ENCODE results near the gene ZBTB38.
A peak's percentile ranks its signal among the peaks of the same experiment; 100 is the strongest.

Gene ZBTB38

DNA sequence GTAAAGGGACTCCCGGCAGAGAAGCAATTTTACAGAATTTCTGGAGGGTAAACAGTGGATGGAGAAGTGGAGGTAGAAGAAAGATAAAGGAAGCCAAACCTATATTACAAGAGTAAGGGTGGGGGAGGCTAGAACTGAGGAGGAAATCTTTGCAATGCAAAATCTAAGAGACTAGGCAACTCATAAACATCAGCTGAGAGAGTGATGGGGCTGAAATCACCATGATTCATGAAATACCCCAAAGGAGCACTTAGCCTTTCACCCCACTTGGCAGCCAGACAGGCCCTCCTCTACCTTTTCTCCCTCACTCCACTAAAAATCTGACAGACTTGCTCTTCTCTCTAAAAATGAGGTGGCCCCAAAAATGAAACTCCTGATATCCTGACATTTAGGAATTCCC lies 19.5 kb upstream of the ZBTB38 start:
- no peak overlapping the region for H3K18ac ChIP-seq (ENCODE audit: low read length)
- no peaks in the 10 kb centered on the region for H3K27me3 ChIP-seq (ENCODE audit: control insufficient read depth in 3 of 3, insufficient read depth in 3 of 3, low read depth in 1 of 3, low read length in 3 of 3)
- H3K14ac ChIP-seq (ENCODE audit: low read length): no peak overlapping the region
- no peak overlapping the region for H3K4me3 ChIP-seq (ENCODE audit: low read length in 2 of 2)
- H2AFZ ChIP-seq (ENCODE audit: low read length): no peak overlapping the region
- no peak overlapping the region for H3K9ac ChIP-seq (ENCODE audit: low read depth, low read length, poor library complexity)
- no peak overlapping the region for H2BK5ac ChIP-seq (ENCODE audit: low read length)
- no peak for DNase-seq (ENCODE audit: low spot score)
- no CpG with 5 or more reads among the region's 1 CpG for WGBS, 2 donors (ENCODE audit: extremely low coverage in 2 of 2, insufficient read length in 2 of 2, insufficient replicate concordance in 1 of 2)
- H2AK5ac ChIP-seq (ENCODE audit: low read depth, low read length): no peak overlapping the region
- H3K4me1 ChIP-seq (ENCODE audit: control insufficient read depth in 2 of 2, insufficient read depth in 1 of 2, low read depth in 1 of 2, low read length in 2 of 2): peaks cover 1 to 8% of the 10 kb centered on the region in 2 donors
- H2BK12ac ChIP-seq (ENCODE audit: low read length): no peak overlapping the region
- H2BK15ac ChIP-seq (ENCODE audit: low read length): no peak overlapping the region
- no peaks in the 10 kb centered on the region for H3K36me3 ChIP-seq (replicated peaks in 1 of 2; ENCODE audit: control insufficient read depth in 2 of 2, insufficient read depth in 2 of 2, low read length in 2 of 2)
- H3K9me3 ChIP-seq (replicated peaks in 1 of 2; ENCODE audit: control insufficient read depth in 2 of 2, insufficient read depth in 1 of 2, low read depth in 1 of 2, low read length in 2 of 2): no peaks in the 10 kb centered on the region
- no peak overlapping the region for H4K8ac ChIP-seq (ENCODE audit: low read depth, low read length)
- no peak overlapping the region for H4K91ac ChIP-seq (ENCODE audit: low read depth, low read length, poor library complexity)
- H3K79me1 ChIP-seq (ENCODE audit: low read depth, low read length): no peaks in the 10 kb centered on the region
- no peak overlapping the region for H3K27ac ChIP-seq (replicated peaks; ENCODE audit: low read length)
- no peak overlapping the region for H3K23ac ChIP-seq (ENCODE audit: low read depth, low read length, poor library complexity)
- H3K4me2 ChIP-seq (ENCODE audit: insufficient read depth, low read length, poor library complexity, severe bottlenecking): no peak overlapping the region
- no peak overlapping the region for H3K4ac ChIP-seq (ENCODE audit: low read length)
- no peak overlapping the region for H2BK120ac ChIP-seq (ENCODE audit: low read depth, low read length)

DNA sequence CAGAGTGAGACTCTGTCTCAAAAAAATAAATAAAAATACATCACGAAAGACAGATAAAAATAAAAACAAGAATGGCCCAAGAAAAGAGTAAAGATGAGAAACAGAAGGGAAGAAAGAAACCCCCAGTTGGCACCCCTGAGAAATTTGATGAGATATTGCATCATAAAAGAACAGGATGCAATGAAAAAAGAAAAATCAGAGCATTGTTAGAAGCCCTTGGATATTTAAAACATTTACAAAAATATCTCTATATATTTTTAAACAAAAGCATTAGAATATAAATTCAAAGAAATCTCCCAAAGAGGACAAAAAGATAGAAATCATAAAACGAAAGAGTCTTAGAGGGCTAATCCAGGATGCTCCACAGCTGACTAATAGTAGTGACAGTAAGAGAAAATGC lies 18.6 kb upstream of the ZBTB38 start:
- Histone ChIP-seq H3K27ac (replicated peaks; ENCODE audit: low read length) (no peak overlapping the region), H3K18ac (ENCODE audit: low read length) (no peak overlapping the region), H3K14ac (ENCODE audit: low read length) (no peak overlapping the region), H4K8ac (ENCODE audit: low read depth, low read length) (no peak overlapping the region), H2BK12ac (ENCODE audit: low read length) (no peak overlapping the region), H3K36me3 (replicated peaks in 1 of 2; ENCODE audit: control insufficient read depth in 2 of 2, insufficient read depth in 2 of 2, low read length in 2 of 2) (no peaks in the 10 kb centered on the region), H3K4ac (ENCODE audit: low read length) (no peak overlapping the region), H3K27me3 (ENCODE audit: control insufficient read depth in 3 of 3, insufficient read depth in 3 of 3, low read depth in 1 of 3, low read length in 3 of 3) (no peaks in the 10 kb centered on the region), H2AFZ (ENCODE audit: low read length) (no peak overlapping the region), H2BK120ac (ENCODE audit: low read depth, low read length) (no peak overlapping the region), H2BK15ac (ENCODE audit: low read length) (no peak overlapping the region), H3K4me1 (ENCODE audit: control insufficient read depth in 2 of 2, insufficient read depth in 1 of 2, low read depth in 1 of 2, low read length in 2 of 2) (peaks cover 5 to 8% of the 10 kb centered on the region in 2 donors), H3K4me3 (ENCODE audit: low read length in 2 of 2) (no peak overlapping the region), H3K9ac (ENCODE audit: low read depth, low read length, poor library complexity) (no peak overlapping the region), H3K23ac (ENCODE audit: low read depth, low read length, poor library complexity) (no peak overlapping the region), H2BK5ac (ENCODE audit: low read length) (no peak overlapping the region), H4K91ac (ENCODE audit: low read depth, low read length, poor library complexity) (no peak overlapping the region), H2AK5ac (ENCODE audit: low read depth, low read length) (no peak overlapping the region), H3K79me1 (ENCODE audit: low read depth, low read length) (no peaks in the 10 kb centered on the region), H3K9me3 (replicated peaks in 1 of 2; ENCODE audit: control insufficient read depth in 2 of 2, insufficient read depth in 1 of 2, low read depth in 1 of 2, low read length in 2 of 2) (no peaks in the 10 kb centered on the region), H3K4me2 (ENCODE audit: insufficient read depth, low read length, poor library complexity, severe bottlenecking) (no peak overlapping the region)
- no peak for DNase-seq (ENCODE audit: low spot score)
- WGBS, 2 donors (ENCODE audit: extremely low coverage in 2 of 2, insufficient read length in 2 of 2, insufficient replicate concordance in 1 of 2): no CpG with 5 or more reads among the region's 2 CpGs

DNA sequence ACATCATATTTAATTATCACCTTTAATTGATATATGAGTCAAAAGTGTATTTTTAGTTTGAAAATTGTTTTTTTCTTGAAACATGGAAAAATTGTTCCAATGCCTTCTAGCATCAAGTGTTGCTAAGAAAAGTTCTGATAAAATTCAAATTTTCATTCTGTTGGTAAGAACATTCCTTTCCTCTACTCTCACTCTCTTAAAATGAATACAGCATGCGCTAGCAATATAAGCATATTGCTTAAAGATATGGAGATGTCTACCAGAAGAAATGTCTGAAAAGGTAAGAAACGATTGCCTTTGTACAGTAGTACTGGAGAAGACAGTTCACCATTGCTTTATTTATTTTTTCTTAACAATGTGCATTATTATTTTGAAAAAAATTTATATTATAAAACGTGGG lies 17.6 kb upstream of the ZBTB38 start:
- no CpG with 5 or more reads among the region's 3 CpGs for WGBS, 2 donors (ENCODE audit: extremely low coverage in 2 of 2, insufficient read length in 2 of 2, insufficient replicate concordance in 1 of 2)
- Histone ChIP-seq H4K91ac (ENCODE audit: low read depth, low read length, poor library complexity) (no peak overlapping the region), H3K4me1 (ENCODE audit: control insufficient read depth in 2 of 2, insufficient read depth in 1 of 2, low read depth in 1 of 2, low read length in 2 of 2) (peaks cover 5 to 12% of the 10 kb centered on the region in 2 donors), H3K4ac (ENCODE audit: low read length) (no peak overlapping the region), H2BK15ac (ENCODE audit: low read length) (no peak overlapping the region), H3K14ac (ENCODE audit: low read length) (no peak overlapping the region), H3K23ac (ENCODE audit: low read depth, low read length, poor library complexity) (no peak overlapping the region), H3K27ac (replicated peaks; ENCODE audit: low read length) (no peak overlapping the region), H3K4me2 (ENCODE audit: insufficient read depth, low read length, poor library complexity, severe bottlenecking) (no peak overlapping the region), H3K18ac (ENCODE audit: low read length) (no peak overlapping the region), H2AK5ac (ENCODE audit: low read depth, low read length) (no peak overlapping the region), H3K9ac (ENCODE audit: low read depth, low read length, poor library complexity) (no peak overlapping the region), H3K4me3 (ENCODE audit: low read length in 2 of 2) (no peak overlapping the region), H3K27me3 (ENCODE audit: control insufficient read depth in 3 of 3, insufficient read depth in 3 of 3, low read depth in 1 of 3, low read length in 3 of 3) (no peaks in the 10 kb centered on the region), H2BK120ac (ENCODE audit: low read depth, low read length) (no peak overlapping the region), H4K8ac (ENCODE audit: low read depth, low read length) (no peak overlapping the region), H3K9me3 (replicated peaks in 1 of 2; ENCODE audit: control insufficient read depth in 2 of 2, insufficient read depth in 1 of 2, low read depth in 1 of 2, low read length in 2 of 2) (no peaks in the 10 kb centered on the region), H3K36me3 (replicated peaks in 1 of 2; ENCODE audit: control insufficient read depth in 2 of 2, insufficient read depth in 2 of 2, low read length in 2 of 2) (no peaks in the 10 kb centered on the region), H2AFZ (ENCODE audit: low read length) (no peak overlapping the region), H2BK12ac (ENCODE audit: low read length) (no peak overlapping the region), H2BK5ac (ENCODE audit: low read length) (no peak overlapping the region), H3K79me1 (ENCODE audit: low read depth, low read length) (no peaks in the 10 kb centered on the region)
- no peak for DNase-seq (ENCODE audit: low spot score)

DNA sequence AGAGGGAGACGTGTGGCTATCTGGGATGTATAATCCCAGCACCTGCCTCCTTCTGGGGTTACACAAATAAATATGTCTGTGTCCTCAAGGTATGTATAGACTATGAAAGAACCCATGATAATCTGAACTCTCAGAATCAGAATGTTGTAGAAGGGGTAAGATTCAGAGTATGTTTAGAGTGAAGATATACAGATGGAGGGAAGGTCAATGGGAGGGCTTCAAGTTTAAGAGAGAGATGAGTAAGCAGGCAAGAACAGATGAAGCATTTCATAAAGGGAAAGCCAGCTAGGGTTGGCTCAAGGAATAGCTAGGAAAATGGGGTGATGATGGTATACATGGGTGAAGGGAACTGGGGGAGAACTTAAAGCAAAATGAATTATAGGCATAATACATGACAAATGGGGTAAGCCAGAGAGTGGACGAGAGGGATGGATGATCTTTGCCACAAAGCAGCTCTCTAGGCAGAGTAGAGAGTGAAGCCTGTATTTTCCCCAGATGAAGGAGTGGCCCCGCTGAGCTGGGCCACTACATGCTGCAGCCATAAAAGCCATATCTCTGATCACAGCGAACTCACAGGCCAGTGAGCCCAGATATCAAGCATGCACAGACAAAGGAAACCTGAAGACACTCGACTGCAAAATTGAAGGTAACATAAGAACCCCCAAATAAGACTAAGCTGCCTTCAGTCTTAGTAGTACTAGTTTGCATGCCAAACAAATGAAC lies 15.9 kb upstream of the ZBTB38 start:
- Histone ChIP-seq H2BK5ac (ENCODE audit: low read length) (no peak overlapping the region), H3K23ac (ENCODE audit: low read depth, low read length, poor library complexity) (no peak overlapping the region), H4K8ac (ENCODE audit: low read depth, low read length) (no peak overlapping the region), H2BK15ac (ENCODE audit: low read length) (no peak overlapping the region), H3K4ac (ENCODE audit: low read length) (no peak overlapping the region), H2BK120ac (ENCODE audit: low read depth, low read length) (no peak overlapping the region), H3K14ac (ENCODE audit: low read length) (no peak overlapping the region), H3K36me3 (replicated peaks in 1 of 2; ENCODE audit: control insufficient read depth in 2 of 2, insufficient read depth in 2 of 2, low read length in 2 of 2) (no peaks in the 10 kb centered on the region), H3K27me3 (ENCODE audit: control insufficient read depth in 3 of 3, insufficient read depth in 3 of 3, low read depth in 1 of 3, low read length in 3 of 3) (no peaks in the 10 kb centered on the region), H4K91ac (ENCODE audit: low read depth, low read length, poor library complexity) (no peak overlapping the region), H3K4me2 (ENCODE audit: insufficient read depth, low read length, poor library complexity, severe bottlenecking) (no peak overlapping the region), H2AFZ (ENCODE audit: low read length) (peak overlapping the region; percentile 24), H3K79me1 (ENCODE audit: low read depth, low read length) (no peaks in the 10 kb centered on the region), H3K18ac (ENCODE audit: low read length) (no peak overlapping the region), H3K9me3 (replicated peaks in 1 of 2; ENCODE audit: control insufficient read depth in 2 of 2, insufficient read depth in 1 of 2, low read depth in 1 of 2, low read length in 2 of 2) (no peaks in the 10 kb centered on the region), H2BK12ac (ENCODE audit: low read length) (no peak overlapping the region), H3K4me1 (ENCODE audit: control insufficient read depth in 2 of 2, insufficient read depth in 1 of 2, low read depth in 1 of 2, low read length in 2 of 2) (peaks cover 5 to 6% of the 10 kb centered on the region in 2 donors), H3K4me3 (ENCODE audit: low read length in 2 of 2) (no peak overlapping the region), H3K9ac (ENCODE audit: low read depth, low read length, poor library complexity) (no peak overlapping the region), H3K27ac (replicated peaks; ENCODE audit: low read length) (no peak overlapping the region), H2AK5ac (ENCODE audit: low read depth, low read length) (no peak overlapping the region)
- no peak for DNase-seq (ENCODE audit: low spot score)
- no CpG with 5 or more reads among the region's 5 CpGs for WGBS, 2 donors (ENCODE audit: extremely low coverage in 2 of 2, insufficient read length in 2 of 2, insufficient replicate concordance in 1 of 2)

All from neuronal stem cell (in vitro differentiated cells).